ENCODE results near the gene KCNAB1.

KCNAB1 gene

GRCh38 chr3:156516284-156516683, 395.9 kb downstream of the KCNAB1 start:
- Mint-ChIP-seq H3K4me1 (peaks cover 6% of the 10 kb centered on the region), H3K9me3 (no peaks in the 10 kb centered on the region), H3K27me3 (peaks cover 21% of the 10 kb centered on the region), H3K4me3 (no peak overlapping the region), H3K27ac (no peak overlapping the region)
- DNase-seq, result no peak
- no peak for ATAC-seq

GRCh38 chr3:156516961-156517360, 396.6 kb downstream of the KCNAB1 start:
- H3K9me3 Mint-ChIP-seq, result no peaks in the 10 kb centered on the region
- no peak overlapping the region for H3K27ac Mint-ChIP-seq
- DNase-seq (no peak), ATAC-seq (no peak)
- H3K4me3 Mint-ChIP-seq, result no peak overlapping the region
- H3K4me1 Mint-ChIP-seq, result peaks cover 4% of the 10 kb centered on the region
- peaks cover 25% of the 10 kb centered on the region for H3K27me3 Mint-ChIP-seq

DNA sequence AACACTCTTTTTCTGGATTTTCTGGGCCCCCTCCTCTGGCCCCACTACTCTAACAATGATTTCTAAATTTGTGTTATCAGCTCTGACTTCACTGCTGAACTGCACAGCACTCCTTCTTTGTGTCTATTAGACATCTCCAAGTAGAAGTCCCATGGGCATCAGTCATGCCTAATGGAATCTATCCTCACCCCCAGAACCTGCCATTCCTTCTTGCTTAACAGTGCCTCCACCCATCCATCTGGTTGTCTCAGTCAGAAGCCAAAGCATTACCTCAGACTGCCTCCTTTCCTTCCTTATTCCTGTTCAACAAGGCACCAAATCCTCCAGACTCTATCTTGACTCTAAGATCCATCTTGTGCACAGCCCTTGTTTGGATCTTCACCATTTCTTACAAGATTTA, 398.3 kb downstream of the KCNAB1 start:
- H3K9me3 Mint-ChIP-seq, result no peaks in the 10 kb centered on the region
- H3K27me3 Mint-ChIP-seq, result peaks cover 35% of the 10 kb centered on the region
- no peak overlapping the region for H3K27ac Mint-ChIP-seq
- peaks cover 5% of the 10 kb centered on the region for H3K4me1 Mint-ChIP-seq
- no peak for DNase-seq
- ATAC-seq, result no peak
- no peak overlapping the region for H3K4me3 Mint-ChIP-seq

DNA sequence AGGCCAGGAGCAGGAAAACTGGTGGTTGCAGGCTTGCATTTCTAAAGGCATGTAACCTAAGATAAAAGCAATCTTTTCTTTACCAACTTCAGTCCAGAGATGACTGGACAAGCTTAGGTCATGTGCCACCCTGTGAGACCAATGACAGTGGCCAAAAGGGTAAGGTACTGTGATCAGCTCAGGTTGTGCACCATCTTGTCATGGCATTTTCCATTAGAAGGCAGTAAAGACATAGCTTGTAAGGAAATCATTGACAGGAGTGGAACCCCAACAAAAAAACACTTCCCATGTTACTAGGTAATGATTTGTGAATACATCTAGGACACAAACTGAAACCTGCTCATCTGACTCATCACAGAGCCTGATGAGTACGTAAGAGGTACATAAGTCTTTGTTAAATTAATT, 399.4 kb downstream of the KCNAB1 start:
- peaks cover 36% of the 10 kb centered on the region for H3K27me3 Mint-ChIP-seq

DNA sequence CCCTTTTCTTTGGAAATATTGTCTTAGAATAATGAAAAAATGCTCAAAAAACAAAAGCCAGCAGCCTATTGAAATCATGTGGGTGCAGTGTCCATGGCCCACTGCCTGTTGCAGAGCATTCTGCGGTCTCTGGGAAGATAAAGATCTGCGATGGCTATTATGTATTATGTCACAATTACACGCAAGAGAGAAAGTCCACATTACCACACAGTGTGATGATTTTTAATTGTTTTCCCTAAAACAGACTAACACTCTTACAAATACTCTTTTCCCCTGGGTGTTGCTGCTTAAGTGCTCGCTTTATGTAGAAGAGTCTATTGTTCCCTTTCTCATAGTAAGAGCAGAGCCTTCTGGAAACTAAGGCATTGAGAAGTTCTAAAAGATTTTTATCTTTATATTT, 402.3 kb downstream of the KCNAB1 start:
- Mint-ChIP-seq H3K4me3 (no peak overlapping the region), H3K4me1 (peaks cover 15% of the 10 kb centered on the region), H3K27ac (peak overlapping the region in 1 of 2 donors; percentile 35), H3K9me3 (no peaks in the 10 kb centered on the region), H3K27me3 (peaks cover 36% of the 10 kb centered on the region)
- DNase-seq (no peak), ATAC-seq (no peak)

More for the DNA sequence above, 399.4 kb downstream of the KCNAB1 start:
- Mint-ChIP-seq H3K9me3 (no peaks in the 10 kb centered on the region), H3K27ac (no peak overlapping the region), H3K4me3 (no peak overlapping the region), H3K4me1 (peaks cover 15% of the 10 kb centered on the region)
- peak in 1 of 2 donors; percentile 15 for DNase-seq
- ATAC-seq, result peak; percentile 78

DNA sequence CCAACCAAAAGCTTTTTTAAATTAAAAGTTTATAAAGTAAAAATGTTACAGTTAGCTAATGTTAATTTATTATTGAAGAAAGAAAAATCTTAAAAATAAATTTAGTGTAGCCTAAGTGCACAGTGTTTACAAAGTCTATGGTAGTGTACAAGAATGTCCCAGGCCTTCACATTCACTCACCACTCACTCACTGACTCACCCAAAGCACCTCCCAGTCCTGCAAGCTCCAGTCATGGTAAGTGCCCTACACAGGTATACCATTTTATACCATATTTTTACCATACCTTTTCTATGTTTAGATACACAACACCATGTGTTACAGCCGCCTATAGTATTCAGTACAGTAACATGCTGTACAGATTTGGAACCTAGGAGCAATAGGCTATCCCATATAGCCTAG, 405.4 kb downstream of the KCNAB1 start:
- Mint-ChIP-seq H3K27ac (no peak overlapping the region), H3K4me1 (peaks cover 15% of the 10 kb centered on the region), H3K27me3 (peaks cover 20% of the 10 kb centered on the region), H3K4me3 (no peak overlapping the region), H3K9me3 (no peaks in the 10 kb centered on the region)
- ATAC-seq (no peak), DNase-seq (no peak)

DNA sequence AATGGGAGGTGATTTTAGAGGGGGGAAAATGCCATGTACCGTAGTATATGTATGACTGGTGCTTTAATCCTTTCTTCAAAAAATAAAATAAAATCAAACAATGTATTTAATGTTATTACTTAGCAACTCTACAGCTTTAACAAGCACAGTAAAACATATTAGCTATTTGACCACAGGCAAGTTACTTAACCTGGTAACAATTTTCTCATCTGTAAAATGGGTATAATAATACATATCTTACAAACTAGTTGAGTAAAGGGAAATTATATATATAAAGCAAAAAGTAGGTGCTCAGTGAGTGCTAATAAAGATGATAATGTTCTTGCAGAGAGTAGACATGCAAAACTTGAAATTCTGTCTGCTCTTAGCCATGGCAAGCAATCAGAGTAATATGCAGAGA, 406.7 kb downstream of the KCNAB1 start:
- H3K9me3 Mint-ChIP-seq, result no peaks in the 10 kb centered on the region
- no peak for ATAC-seq
- H3K4me3 Mint-ChIP-seq, result no peak overlapping the region
- H3K27ac Mint-ChIP-seq, result no peak overlapping the region
- no peak for DNase-seq
- H3K27me3 Mint-ChIP-seq, result peaks cover 11% of the 10 kb centered on the region
- peaks cover 15% of the 10 kb centered on the region for H3K4me1 Mint-ChIP-seq

- Mint-ChIP-seq H3K4me3 (no peak overlapping the region), H3K9me3 (no peaks in the 10 kb centered on the region), H3K27ac (no peak overlapping the region), H3K4me1 (peaks cover 9% of the 10 kb centered on the region), H3K27me3 (no peaks in the 10 kb centered on the region)
- ATAC-seq (no peak), DNase-seq (no peak)
Observed at GRCh38 chr3:156530980-156531379, 410.6 kb downstream of the KCNAB1 start.

DNA sequence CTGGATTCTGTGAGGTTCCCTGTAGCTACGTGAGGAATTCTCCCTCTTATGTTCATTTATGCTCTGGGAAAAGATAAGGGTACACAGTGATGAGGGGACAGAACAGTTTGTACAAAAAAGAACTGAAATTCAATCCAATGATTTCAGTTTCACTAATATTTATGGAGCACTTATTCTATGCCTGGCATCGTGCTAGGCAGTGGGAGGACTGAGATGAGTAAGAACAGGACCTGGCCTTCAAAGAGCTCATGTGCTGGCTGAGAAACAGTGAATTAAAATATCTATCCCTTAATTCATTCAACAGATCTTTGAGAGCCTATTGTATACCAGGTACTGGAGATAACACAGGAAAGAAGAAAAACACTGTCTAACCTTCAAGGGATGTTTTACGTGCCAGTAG, 412.4 kb downstream of the KCNAB1 start:
- peaks cover 10% of the 10 kb centered on the region for H3K4me1 Mint-ChIP-seq
- no peak for ATAC-seq
- DNase-seq, result no peak
- no peak overlapping the region for H3K4me3 Mint-ChIP-seq
- no peak overlapping the region for H3K27ac Mint-ChIP-seq
- no peaks in the 10 kb centered on the region for H3K9me3 Mint-ChIP-seq
- H3K27me3 Mint-ChIP-seq, result no peaks in the 10 kb centered on the region

DNA sequence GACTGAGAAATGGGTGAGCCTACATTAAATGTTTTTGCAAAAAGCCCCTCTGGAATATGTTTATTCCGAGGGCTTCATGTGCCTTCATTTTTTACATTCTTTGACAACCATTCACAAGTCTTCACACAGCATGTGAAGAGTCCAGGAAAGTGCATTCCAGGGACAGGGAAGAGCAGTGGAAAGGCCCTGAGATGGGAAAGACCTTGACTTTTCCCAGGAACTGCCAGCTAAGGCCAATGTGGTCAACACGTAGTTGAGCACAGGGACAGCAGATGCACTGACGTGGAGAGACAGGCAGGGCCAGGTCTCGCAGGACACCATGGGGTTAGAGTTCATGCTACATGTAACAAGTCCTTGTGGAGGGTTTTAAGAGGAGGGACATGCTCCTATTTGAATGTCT, 412.8 kb downstream of the KCNAB1 start:
- Mint-ChIP-seq H3K4me3 (no peak overlapping the region), H3K4me1 (peaks cover 10% of the 10 kb centered on the region), H3K27me3 (no peaks in the 10 kb centered on the region), H3K27ac (peak overlapping the region in 1 of 2 donors; percentile 29), H3K9me3 (no peaks in the 10 kb centered on the region)
- ATAC-seq (no peak), DNase-seq (no peak)

DNA sequence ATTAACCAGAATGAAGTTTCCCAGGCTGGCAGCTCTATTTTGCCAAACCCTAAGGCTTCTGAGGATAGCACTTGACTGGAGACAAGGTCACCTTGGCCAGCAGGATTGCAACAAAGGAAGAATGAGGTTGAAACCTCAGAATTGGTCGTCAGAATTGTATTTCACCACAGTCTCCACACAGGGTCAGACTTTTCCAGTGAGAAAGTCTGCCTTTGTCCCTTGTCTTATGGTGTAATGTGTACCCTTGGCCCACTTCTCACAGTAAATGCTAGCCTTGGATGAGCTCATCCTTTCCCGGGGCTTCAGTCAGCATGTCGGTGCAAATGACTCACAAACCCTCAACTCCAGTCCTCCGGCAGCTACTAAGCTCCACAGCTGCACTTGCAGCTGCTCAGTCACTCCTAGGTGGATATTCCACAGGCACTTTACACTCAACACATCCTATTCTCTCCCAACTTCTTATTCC, 414.8 kb downstream of the KCNAB1 start:
- peaks cover 10% of the 10 kb centered on the region for H3K4me1 Mint-ChIP-seq
- ATAC-seq, result peak; percentile 63
- H3K9me3 Mint-ChIP-seq, result no peaks in the 10 kb centered on the region
- no peak overlapping the region for H3K4me3 Mint-ChIP-seq
- no peaks in the 10 kb centered on the region for H3K27me3 Mint-ChIP-seq
- DNase-seq, result no peak
- peak overlapping the region in 1 of 2 donors; percentile 57 for H3K27ac Mint-ChIP-seq

DNA sequence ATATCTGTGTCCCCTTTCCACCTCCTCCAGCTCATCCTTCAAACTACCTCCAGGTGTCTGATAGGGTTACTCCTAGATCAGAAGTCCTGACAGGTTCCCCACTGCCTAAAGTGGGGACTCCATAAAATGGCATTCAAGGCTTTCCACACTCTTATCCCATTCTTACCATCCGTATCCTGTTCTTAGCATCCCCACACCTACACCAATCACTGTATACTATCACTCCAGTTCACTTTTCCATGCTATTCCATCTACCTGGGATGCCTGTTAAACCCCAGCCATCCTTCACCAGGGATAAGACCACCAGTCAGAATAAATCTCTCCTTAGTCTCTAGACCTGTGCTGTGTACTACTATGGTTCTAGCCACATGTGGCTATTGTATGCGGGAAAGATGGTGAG, 415.4 kb downstream of the KCNAB1 start:
- no peak overlapping the region for H3K4me3 Mint-ChIP-seq
- H3K4me1 Mint-ChIP-seq, result peaks cover 10% of the 10 kb centered on the region
- no peaks in the 10 kb centered on the region for H3K27me3 Mint-ChIP-seq
- DNase-seq (no peak), ATAC-seq (no peak)
- H3K9me3 Mint-ChIP-seq, result no peaks in the 10 kb centered on the region
- peak overlapping the region in 1 of 2 donors; percentile 10 for H3K27ac Mint-ChIP-seq

- no peak overlapping the region for H3K4me3 Mint-ChIP-seq
- no peak overlapping the region for H3K27ac Mint-ChIP-seq
- DNase-seq (no peak), ATAC-seq (no peak)
- no peaks in the 10 kb centered on the region for H3K9me3 Mint-ChIP-seq
- no peaks in the 10 kb centered on the region for H3K27me3 Mint-ChIP-seq
- peaks cover 10% of the 10 kb centered on the region for H3K4me1 Mint-ChIP-seq
Observed at GRCh38 chr3:156536524-156537316, 416.3 kb downstream of the KCNAB1 start.

- H3K4me1 Mint-ChIP-seq, result peaks cover 10% of the 10 kb centered on the region
Observed at GRCh38 chr3:156539051-156539450, 418.7 kb downstream of the KCNAB1 start.

DNA sequence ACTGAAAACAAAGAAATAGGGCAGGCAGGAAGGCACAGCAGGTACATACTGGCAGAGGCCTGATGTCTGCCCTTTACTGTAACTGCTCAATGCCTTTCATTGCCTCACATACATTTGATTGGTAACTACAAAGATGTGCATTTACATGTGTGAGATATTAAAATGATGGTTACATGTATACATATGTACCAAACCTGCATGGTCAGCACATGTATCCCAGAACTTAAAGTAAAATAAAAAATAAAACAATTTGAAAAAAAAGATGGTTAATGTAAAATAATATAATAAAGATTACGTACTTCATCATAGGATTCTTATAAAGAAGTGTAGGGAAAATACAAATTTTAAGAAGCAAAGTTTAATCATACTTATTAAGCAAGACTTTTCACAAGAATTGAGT, 419.4 kb downstream of the KCNAB1 start:
- DNase-seq, result no peak
- no peaks in the 10 kb centered on the region for H3K27me3 Mint-ChIP-seq
- no peak overlapping the region for H3K4me3 Mint-ChIP-seq
- peaks cover 10% of the 10 kb centered on the region for H3K4me1 Mint-ChIP-seq
- H3K9me3 Mint-ChIP-seq, result no peaks in the 10 kb centered on the region
- H3K27ac Mint-ChIP-seq, result no peak overlapping the region
- ATAC-seq, result no peak

More at GRCh38 chr3:156539051-156539450, 418.7 kb downstream of the KCNAB1 start:
- no peak for ATAC-seq
- DNase-seq, result no peak
- H3K9me3 Mint-ChIP-seq, result no peaks in the 10 kb centered on the region
- no peak overlapping the region for H3K4me3 Mint-ChIP-seq
- no peaks in the 10 kb centered on the region for H3K27me3 Mint-ChIP-seq
- no peak overlapping the region for H3K27ac Mint-ChIP-seq

GRCh38 chr3:156542101-156543042, 422.0 kb downstream of the KCNAB1 start:
- H3K4me1 Mint-ChIP-seq, result peaks cover 14% of the 10 kb centered on the region
- ATAC-seq, result no peak
- no peaks in the 10 kb centered on the region for H3K9me3 Mint-ChIP-seq
- no peak overlapping the region for H3K4me3 Mint-ChIP-seq
- H3K27me3 Mint-ChIP-seq, result no peaks in the 10 kb centered on the region
- DNase-seq, result no peak
- no peak overlapping the region for H3K27ac Mint-ChIP-seq

All from stimulated activated naive CD8-positive, alpha-beta T cell treated with anti-CD3 and anti-CD28 coated beads, Interleukin-15, amount 100 ng/mL, for 72 hours (primary cell).